HG03097 (cell line): ENCODE data around the gene ASIP.
"Not testable (repeated sequence)": the region's sequence is repeated elsewhere in the genome, so short reads cannot be mapped to it uniquely, and the experiment has no call there.

Experiments
- ATAC-seq: cut with Tn5 transposase; IDR thresholded peaks from one replicate; pipeline ENCODE4 v1.9.1; 2021; ENCODE audit not compliant: unreplicated experiment, low FRiP score

ASIP gene

GRCh38 chr20:34242015-34242414, 792 bp downstream of the ASIP start:
- ATAC-seq = not testable (repeated sequence)

GRCh38 chr20:34242879-34243278, 1.7 kb downstream of the ASIP start:
- no peak for ATAC-seq

GRCh38 chr20:34243377-34243776, 2.2 kb downstream of the ASIP start:
- ATAC-seq = no peak

GRCh38 chr20:34246126-34246626, 5.0 kb downstream of the ASIP start:
- ATAC-seq = no peak

GRCh38 chr20:34249291-34249690, 8.1 kb downstream of the ASIP start:
- ATAC-seq = no peak

- ATAC-seq = no peak
These were observed 8.8 kb downstream of the ASIP start for GRCh38 chr20:34250005-34250404.

GRCh38 chr20:34251619-34252018, 10.4 kb downstream of the ASIP start:
- no peak for ATAC-seq

GRCh38 chr20:34252431-34253086, 11.3 kb downstream of the ASIP start:
- not testable (repeated sequence) for ATAC-seq

GRCh38 chr20:34254979-34255378, 13.8 kb downstream of the ASIP start:
- ATAC-seq = no peak

- no peak for ATAC-seq
These were observed 15.5 kb downstream of the ASIP start for GRCh38 chr20:34256629-34257124.

- no peak for ATAC-seq
These were observed 19.2 kb downstream of the ASIP start for GRCh38 chr20:34260208-34260942.

- no peak for ATAC-seq
These were observed 21.5 kb downstream of the ASIP start for GRCh38 chr20:34262488-34263288.

GRCh38 chr20:34263468-34263867, 22.2 kb downstream of the ASIP start:
- ATAC-seq = not testable (repeated sequence)

- no peak for ATAC-seq
These were observed 22.9 kb downstream of the ASIP start for GRCh38 chr20:34264141-34264540.

GRCh38 chr20:34268145-34268544, 26.9 kb downstream of the ASIP start:
- no peak for ATAC-seq

GRCh38 chr20:34268851-34269636, 27.8 kb downstream of the ASIP start:
- ATAC-seq = no peak

- no peak for ATAC-seq
These were observed 28.9 kb downstream of the ASIP start for GRCh38 chr20:34269996-34270627.

- ATAC-seq = no peak
These were observed 30.7 kb downstream of the ASIP start for GRCh38 chr20:34271956-34272355.

- no peak for ATAC-seq
These were observed 33.5 kb downstream of the ASIP start for GRCh38 chr20:34274694-34275093.

- no peak for ATAC-seq
These were observed 40.0 kb downstream of the ASIP start for GRCh38 chr20:34281177-34281576.
